IMR-90 (cell line): ENCODE results near the gene ACAP1. TPM values are rescaled to one million over a fixed set of nuclear protein-coding genes. Genes with fewer than 3 reads are reported as not detected.

Source experiments
- ATAC-seq: fragments of 200-7000 bp; cut with Tn5 transposase; 2 replicates; pipeline ENCODE4 v1.9.1; 2020; ENCODE audit warnings: low read depth, mild to moderate bottlenecking, moderate library complexity
- BruUV-seq: library from RNA; stranded (reverse); fragments of 400-500 nt; replicated peaks from 2 replicates; lab custom pipeline; 2021; lab: Mats Ljungman, UMichigan
- CTCF ChIA-PET: fragments of 300-600 bp; formaldehyde crosslinking; extraction: SDS; loops from one replicate; lab custom pipeline; 2021; ENCODE audit warnings: antibody characterized with exemption; lab: Yijun Ruan, JAX
- POLR2A ChIA-PET: fragments of 300-600 bp; sonication (Branson Sonifier 250); formaldehyde crosslinking; loops from one replicate; lab custom pipeline; 2022; ENCODE audit warnings: antibody characterized with exemption; ENCODE audit not compliant: unreplicated experiment; lab: Charles Lee
- DNase-seq: peaks from one replicate; pipeline ENCODE4 v3.0.0; 2013
- H2AFZ ChIP-seq: replicated peaks from 2 replicates; pipeline ENCODE3; 2013; ENCODE audit warnings: low read length, mild to moderate bottlenecking; ENCODE audit not compliant: poor library complexity
- H2AK5ac ChIP-seq: 2 replicates; pipeline ENCODE4 v1.6.1; 2013; ENCODE audit warnings: low read depth, low read length, inconsistent platforms
- H2AK9ac ChIP-seq: replicated peaks from 2 replicates; pipeline ENCODE3; 2013; ENCODE audit warnings: mild to moderate bottlenecking, low read depth, low read length, moderate library complexity; ENCODE audit not compliant: poor library complexity
- H2BK120ac ChIP-seq: 2 replicates; pipeline ENCODE4 v1.6.1; 2013; ENCODE audit warnings: low read depth, low read length, inconsistent platforms
- H2BK15ac ChIP-seq: 3 replicates; pipeline ENCODE4 v1.6.1; 2013; ENCODE audit warnings: low read depth, low read length, inconsistent platforms
- H2BK20ac ChIP-seq: 2 replicates; pipeline ENCODE4 v1.6.1; 2013; ENCODE audit warnings: low read depth, mild to moderate bottlenecking, inconsistent platforms, low read length, moderate library complexity
- H2BK5ac ChIP-seq: 2 replicates; pipeline ENCODE4 v1.6.1; 2013; ENCODE audit warnings: mild to moderate bottlenecking, low read depth, low read length, inconsistent platforms; ENCODE audit not compliant: poor library complexity, severe bottlenecking
- H3K14ac ChIP-seq: replicated peaks from 2 replicates; pipeline ENCODE4 v1.6.1; 2013; ENCODE audit warnings: low read depth, low read length, inconsistent platforms
- H3K18ac ChIP-seq: 2 replicates; pipeline ENCODE4 v1.6.1; 2013; ENCODE audit warnings: low read depth, low read length, control low read depth
- H3K23ac ChIP-seq: 2 replicates; pipeline ENCODE4 v1.6.1; 2013; ENCODE audit warnings: low read depth, low read length, inconsistent platforms
- H3K27ac ChIP-seq: 2 replicates; pipeline ENCODE4 v1.5.1; 2013; ENCODE audit warnings: mild to moderate bottlenecking, control low read depth, low read length; ENCODE audit not compliant: insufficient read depth
- H3K27me3 ChIP-seq: 2 replicates; pipeline ENCODE4 v1.6.1; 2013; ENCODE audit warnings: low read length; ENCODE audit not compliant: control insufficient read depth, insufficient read depth
- H3K36me3 ChIP-seq: 2 replicates; pipeline ENCODE4 v1.6.1; 2013; ENCODE audit warnings: low read length, mixed read lengths; ENCODE audit not compliant: control insufficient read depth, insufficient read depth
- H3K4ac ChIP-seq: 2 replicates; pipeline ENCODE4 v1.6.1; 2013; ENCODE audit warnings: low read depth, low read length, inconsistent platforms
- H3K4me1 ChIP-seq: 2 replicates; pipeline ENCODE4 v1.6.1; 2013; ENCODE audit warnings: low read length, mixed read lengths; ENCODE audit not compliant: control insufficient read depth, insufficient read depth
- H3K4me2 ChIP-seq: 2 replicates; pipeline ENCODE4 v1.6.1; 2013; ENCODE audit warnings: low read depth, mild to moderate bottlenecking, control low read depth, low read length, moderate library complexity
- H3K4me3 ChIP-seq: 2 replicates; pipeline ENCODE4 v1.5.1; 2013; ENCODE audit warnings: low read depth, mild to moderate bottlenecking, control low read depth, low read length, moderate library complexity; ENCODE audit not compliant: insufficient read depth
- H3K56ac ChIP-seq: 2 replicates; pipeline ENCODE4 v1.6.1; 2013; ENCODE audit warnings: low read length, inconsistent platforms; ENCODE audit not compliant: insufficient read depth; ENCODE audit errors: extremely low read depth
- H3K79me1 ChIP-seq, 2 experiments: 2 replicates each; pipeline ENCODE4 v1.6.1; 2013; ENCODE audit warnings: low read length in 2 of 2, inconsistent platforms in 1 of 2, low read depth in 1 of 2
- H3K9ac ChIP-seq: 2 replicates; pipeline ENCODE4 v1.6.1; 2013; ENCODE audit warnings: low read depth, low read length, control low read depth
- H3K9me1 ChIP-seq: 2 replicates; pipeline ENCODE4 v1.6.1; 2013; ENCODE audit warnings: low read length, inconsistent platforms; ENCODE audit not compliant: insufficient read depth
- H3K9me3 ChIP-seq: 2 replicates; pipeline ENCODE4 v1.6.1; 2013; ENCODE audit warnings: low read length; ENCODE audit not compliant: control insufficient read depth, insufficient read depth
- H4K20me1 ChIP-seq: 2 replicates; pipeline ENCODE4 v1.6.1; 2013; ENCODE audit warnings: low read length, inconsistent platforms; ENCODE audit not compliant: insufficient read depth
- H4K5ac ChIP-seq: 2 replicates; pipeline ENCODE4 v1.6.1; 2013; ENCODE audit warnings: mild to moderate bottlenecking, low read depth, low read length, control low read depth
- H4K8ac ChIP-seq, 2 experiments: 2 replicates each; pipeline ENCODE4 v1.6.1; 2013; ENCODE audit warnings: low read depth in 2 of 2, low read length in 2 of 2, control low read depth in 1 of 2, inconsistent platforms in 1 of 2
- H4K91ac ChIP-seq: 2 replicates; pipeline ENCODE4 v1.6.1; 2013; ENCODE audit warnings: low read depth, low read length, inconsistent platforms; ENCODE audit not compliant: insufficient read depth
- BHLHE40 ChIP-seq: fragments of 150-350 bp; IDR thresholded peaks from 2 replicates; pipeline ENCODE4 v1.6.1; 2016; ENCODE audit warnings: mild to moderate bottlenecking, low read depth, low read length
- CEBPB ChIP-seq: IDR thresholded peaks from 2 replicates; pipeline ENCODE4 v1.6.1; 2012; ENCODE audit warnings: low read depth, low read length, improper control_type of control experiment
- CTCF ChIP-seq: conservative IDR thresholded peaks from 2 replicates; pipeline ENCODE4 v1.5.1; 2012; ENCODE audit warnings: mild to moderate bottlenecking, low read depth, low read length, improper control_type of control experiment
- FOS ChIP-seq: fragments of 150-350 bp; IDR thresholded peaks from 2 replicates; pipeline ENCODE4 v1.6.1; 2016; ENCODE audit warnings: low read depth, low read length
- MAZ ChIP-seq: IDR thresholded peaks from 2 replicates; pipeline ENCODE4 v1.6.1; 2012; ENCODE audit warnings: low read depth, mild to moderate bottlenecking, low read length, improper control_type of control experiment, moderate library complexity, borderline replicate concordance
- MXI1 ChIP-seq: IDR thresholded peaks from 2 replicates; pipeline ENCODE4 v1.6.1; 2012; ENCODE audit warnings: low read depth, mild to moderate bottlenecking, low read length, moderate library complexity, borderline replicate concordance
- NFE2L2 ChIP-seq: fragments of 150-350 bp; IDR thresholded peaks from 2 replicates; pipeline ENCODE4 v1.6.1; 2016; ENCODE audit warnings: low read depth, mild to moderate bottlenecking, low read length
- POLR2A ChIP-seq: IDR thresholded peaks from 2 replicates; pipeline ENCODE4 v1.6.1; 2012; ENCODE audit warnings: mild to moderate bottlenecking, low read depth, low read length
- RAD21 ChIP-seq: IDR thresholded peaks from 2 replicates; pipeline ENCODE4 v1.6.1; 2012; ENCODE audit warnings: low read length, improper control_type of control experiment
- RCOR1 ChIP-seq: IDR thresholded peaks from 2 replicates; pipeline ENCODE4 v1.6.1; 2012; ENCODE audit warnings: mild to moderate bottlenecking, low read length, improper control_type of control experiment; ENCODE audit not compliant: insufficient replicate concordance
- RFX5 ChIP-seq: IDR thresholded peaks from 2 replicates; pipeline ENCODE4 v1.8.0; 2012; ENCODE audit warnings: low read depth, mild to moderate bottlenecking, low read length, moderate library complexity
- SMC3 ChIP-seq: fragments of 150-350 bp; IDR thresholded peaks from 2 replicates; pipeline ENCODE4 v1.6.1; 2016; ENCODE audit warnings: low read depth, mild to moderate bottlenecking, antibody characterized with exemption, low read length, moderate library complexity
- USF2 ChIP-seq: fragments of 150-350 bp; IDR thresholded peaks from 2 replicates; pipeline ENCODE4 v1.6.1; 2017; ENCODE audit warnings: mild to moderate bottlenecking, antibody characterized with exemption, low read length, low read depth
- WGBS, 2 experiments: methylation state at CpG; one replicate each; pipeline versions ENCODE4 v1.1.5 to v1.1.7; 2013; ENCODE audit warnings: missing lambda C conversion rate in 2 of 2; ENCODE audit not compliant: insufficient read length in 1 of 2; ENCODE audit errors: extremely low coverage in 2 of 2; 5-methylcytosine and 5-hydroxymethylcytosine counted together
- dilution Hi-C: fragments of 300-500 bp; cut with HindIII; formaldehyde crosslinking; loops from one replicate; pipeline ENCODE4 v1.14.3; 2018; ENCODE audit warnings: low sequenced_read_pairs; ENCODE audit not compliant: unreplicated experiment
- in situ Hi-C: fragments of 300-500 bp; cut with MboI; formaldehyde crosslinking; loops from 3 replicates; pipeline ENCODE4 v1.14.3; 2019; ENCODE audit warnings: low sequenced_read_pairs, inconsistent platforms, mixed read lengths
- intact Hi-C: fragments of 100-400 bp; cut with micrococcal nuclease; formaldehyde crosslinking; loops from 2 replicates; pipeline ENCODE4 v1.10.0; 2022
- polyA plus RNA-seq, 3 experiments: library from polyadenylated mRNA; depleted of rRNA; stranded (reverse); fragments of >200 nt; gene quantifications; 2 replicates each; pipeline ENCODE4 v1.2.3, GENCODE V29; 2012; ENCODE audit warnings: low replicate concordance in 1 of 3
- total RNA-seq: library from RNA; depleted of rRNA; stranded (reverse); fragments of >200 nt; gene quantifications from 2 replicates; pipeline ENCODE4 v1.2.3, GENCODE V29; 2012
- TF ChIP-seq, protein P1 (sequence below): fragments of 150-350 bp; IDR thresholded peaks from 2 replicates; pipeline ENCODE4 v1.6.1; 2016; ENCODE audit warnings: low read depth, mild to moderate bottlenecking, low read length, moderate library complexity, borderline replicate concordance

Gene ACAP1
- total and polyA plus RNA-seq, 2 of the 4 experiments (the other 2 are of a cell fraction): under 0.01 to 2.1 TPM

DNA sequence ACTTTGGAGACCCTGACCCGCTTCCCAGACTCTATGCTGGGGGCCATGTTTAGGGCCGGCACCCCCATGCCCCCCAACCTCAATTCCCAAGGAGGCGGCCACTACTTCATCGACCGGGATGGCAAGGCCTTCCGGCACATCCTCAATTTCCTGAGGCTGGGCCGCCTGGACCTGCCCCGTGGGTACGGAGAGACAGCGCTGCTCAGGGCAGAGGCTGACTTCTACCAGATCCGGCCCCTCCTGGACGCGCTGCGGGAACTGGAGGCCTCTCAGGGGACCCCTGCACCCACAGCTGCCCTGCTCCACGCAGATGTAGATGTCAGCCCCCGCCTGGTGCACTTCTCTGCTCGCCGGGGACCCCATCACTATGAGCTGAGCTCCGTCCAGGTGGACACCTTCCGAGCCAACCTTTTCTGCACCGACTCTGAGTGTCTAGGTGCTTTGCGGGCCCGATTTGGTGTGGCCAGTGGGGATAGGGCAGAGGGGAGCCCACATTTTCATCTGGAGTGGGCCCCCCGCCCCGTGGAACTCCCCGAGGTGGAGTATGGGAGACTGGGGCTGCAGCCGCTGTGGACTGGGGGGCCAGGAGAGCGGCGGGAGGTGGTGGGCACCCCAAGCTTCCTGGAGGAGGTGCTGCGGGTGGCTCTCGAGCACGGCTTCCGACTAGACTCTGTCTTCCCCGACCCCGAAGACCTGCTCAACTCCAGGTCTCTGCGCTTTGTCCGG lies 16.7 kb downstream of the ACAP1 start:
- Histone ChIP-seq H3K9me3 (no peaks in the 10 kb centered on the region), H3K9ac (peak overlapping the region; percentile 95), H2AK5ac (peak overlapping the region; percentile 99; the same call in 1 of the 2 replicates), H3K4me3 (peak overlapping the region; percentile 93), H3K56ac (no peak overlapping the region), H2BK20ac (no peak overlapping the region), H2BK5ac (peak overlapping the region; percentile 94), H3K79me1 (peaks cover 24 to 63% of the 10 kb centered on the region in 2 experiments; a peak in 3 of 4 replicates), H3K4me1 (peaks cover 39% of the 10 kb centered on the region), H3K4ac (peak overlapping the region; percentile 93), H3K27me3 (no peaks in the 10 kb centered on the region), H2BK120ac (no peak overlapping the region), H2AK9ac (peak overlapping the region; percentile 99), H3K36me3 (no peaks in the 10 kb centered on the region), H4K91ac (peak overlapping the region; percentile 12; the same call in 1 of the 2 replicates), H2AFZ (no peak overlapping the region), H3K23ac (peak overlapping the region; percentile 93; the same call in 1 of the 2 replicates), H3K4me2 (peak overlapping the region; percentile 89), H4K20me1 (peaks cover 32% of the 10 kb centered on the region), H2BK15ac (0 out of 3 replicates have a peak overlapping the region, but pooled peaks have one; percentile 96), H3K27ac (peak overlapping the region; percentile 95), H3K9me1 (peaks cover 27% of the 10 kb centered on the region), H4K5ac (no peak overlapping the region), H3K14ac (no peak overlapping the region), H4K8ac (peak overlapping the region in 1 of 2 experiments; percentile 93; a peak in 1 of 4 replicates), H3K18ac (no peak overlapping the region)
- in situ Hi-C loops: loop anchor here (10.0 kb wide), 1 partner anchor 202 kb away; the partner anchor contains the start of gene TNFSF13
- DNase-seq (no peak), ATAC-seq (no peak)
- BruUV-seq: no TSS peak
- whole genome bisulfite sequencing, 2 experiments: 95% methylated on average over 19 of the region's 37 CpGs; no CpG with 5 or more reads in 1 of the 2 experiments
- ChIA-PET CTCF (interaction anchor here (4.1 kb wide), 1 partner anchor 208 kb away, joined by 19 read pairs; the partner anchor contains the start of gene SENP3), POLR2A (no interaction called here)
- intact Hi-C loops: loop anchor here (5.0 kb wide), 3 partner anchors 84 to 484 kb away; partner anchors contain the start of genes FGF11, SENP3 and TMEM102
- dilution Hi-C loops: no loop called here
- TF ChIP-seq POLR2A (no peak), USF2 (no peak), BHLHE40 (no peak), CEBPB (no peak), RFX5 (no peak), SMC3 (no peak), NFE2L2 (no peak), MXI1 (no peak), CTCF (no peak), FOS (no peak), RAD21 (no peak), RCOR1 (no peak), MAZ (no peak)
- TF ChIP-seq, protein P1, sequence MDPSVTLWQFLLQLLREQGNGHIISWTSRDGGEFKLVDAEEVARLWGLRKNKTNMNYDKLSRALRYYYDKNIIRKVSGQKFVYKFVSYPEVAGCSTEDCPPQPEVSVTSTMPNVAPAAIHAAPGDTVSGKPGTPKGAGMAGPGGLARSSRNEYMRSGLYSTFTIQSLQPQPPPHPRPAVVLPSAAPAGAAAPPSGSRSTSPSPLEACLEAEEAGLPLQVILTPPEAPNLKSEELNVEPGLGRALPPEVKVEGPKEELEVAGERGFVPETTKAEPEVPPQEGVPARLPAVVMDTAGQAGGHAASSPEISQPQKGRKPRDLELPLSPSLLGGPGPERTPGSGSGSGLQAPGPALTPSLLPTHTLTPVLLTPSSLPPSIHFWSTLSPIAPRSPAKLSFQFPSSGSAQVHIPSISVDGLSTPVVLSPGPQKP: no peak
